Hepatocyte (in vitro differentiated cells): Measurements from ENCODE around the gene PDSS2.

Experiments
- EZH2 ChIP-seq: fragments of 200-600 bp; sonication (generic); IDR thresholded peaks from 2 replicates; pipeline ENCODE4 v1.6.1; 2016; ENCODE audit warnings: antibody characterized with exemption, mild to moderate bottlenecking, borderline replicate concordance
- TF ChIP-seq, protein P1 (sequence below): fragments of 200-600 bp; sonication (generic); IDR thresholded peaks from 2 replicates; pipeline ENCODE4 v1.5.1; 2016; ENCODE audit warnings: antibody characterized with exemption, mild to moderate bottlenecking; ENCODE audit not compliant: poor library complexity

DNA sequence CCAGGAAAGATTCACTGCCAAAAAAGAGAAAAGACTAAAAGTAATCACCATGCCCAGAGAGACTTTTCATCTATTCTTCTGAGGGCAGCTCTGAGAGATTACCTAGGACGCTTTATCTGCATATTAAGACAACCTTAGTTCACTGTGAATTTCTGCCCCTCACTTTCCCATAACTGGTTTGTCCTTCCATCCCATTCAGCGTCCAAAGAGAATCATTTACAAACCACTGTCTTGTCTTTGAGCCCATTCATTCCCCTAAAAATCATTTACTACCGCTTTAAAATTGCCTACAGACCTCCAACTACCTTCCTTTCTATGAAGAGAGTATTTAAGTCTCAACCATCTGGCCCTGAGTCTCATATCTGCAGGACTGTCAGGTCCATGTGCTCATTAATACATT is 149.0 kb downstream of the PDSS2 start:
- TF ChIP-seq, protein P1, sequence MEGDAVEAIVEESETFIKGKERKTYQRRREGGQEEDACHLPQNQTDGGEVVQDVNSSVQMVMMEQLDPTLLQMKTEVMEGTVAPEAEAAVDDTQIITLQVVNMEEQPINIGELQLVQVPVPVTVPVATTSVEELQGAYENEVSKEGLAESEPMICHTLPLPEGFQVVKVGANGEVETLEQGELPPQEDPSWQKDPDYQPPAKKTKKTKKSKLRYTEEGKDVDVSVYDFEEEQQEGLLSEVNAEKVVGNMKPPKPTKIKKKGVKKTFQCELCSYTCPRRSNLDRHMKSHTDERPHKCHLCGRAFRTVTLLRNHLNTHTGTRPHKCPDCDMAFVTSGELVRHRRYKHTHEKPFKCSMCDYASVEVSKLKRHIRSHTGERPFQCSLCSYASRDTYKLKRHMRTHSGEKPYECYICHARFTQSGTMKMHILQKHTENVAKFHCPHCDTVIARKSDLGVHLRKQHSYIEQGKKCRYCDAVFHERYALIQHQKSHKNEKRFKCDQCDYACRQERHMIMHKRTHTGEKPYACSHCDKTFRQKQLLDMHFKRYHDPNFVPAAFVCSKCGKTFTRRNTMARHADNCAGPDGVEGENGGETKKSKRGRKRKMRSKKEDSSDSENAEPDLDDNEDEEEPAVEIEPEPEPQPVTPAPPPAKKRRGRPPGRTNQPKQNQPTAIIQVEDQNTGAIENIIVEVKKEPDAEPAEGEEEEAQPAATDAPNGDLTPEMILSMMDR = no peak
- no peak for TF ChIP-seq EZH2
